ENCODE data around the gene TMOD1.

- TF ChIP-seq NR2C2 (CRISPR knock-in tag; IDR thresholded peaks at IDR 0.05) (no peak), CTCF (IDR thresholded peaks at IDR 0.05) (no peak), JUN (CRISPR knock-in tag; IDR thresholded peaks at IDR 0.05) (no peak), ATF2 (CRISPR knock-in tag; IDR thresholded peaks at IDR 0.05; ENCODE audit: borderline replicate concordance, low read depth) (no peak), ATF3 (CRISPR knock-in tag; conservative IDR thresholded peaks at IDR 0.05) (no peak), NFYB (CRISPR knock-in tag; conservative IDR thresholded peaks at IDR 0.05; ENCODE audit: low read depth) (no peak), SMAD3 (CRISPR knock-in tag; IDR thresholded peaks at IDR 0.05; ENCODE audit: borderline replicate concordance) (no peak), SP1 (CRISPR knock-in tag; conservative IDR thresholded peaks at IDR 0.05) (no peak), ZMAT4 (CRISPR knock-in tag; IDR thresholded peaks at IDR 0.05) (no peak), ZNF512 (CRISPR knock-in tag; IDR thresholded peaks at IDR 0.05; ENCODE audit: borderline replicate concordance) (no peak), E2F4 (CRISPR knock-in tag; IDR thresholded peaks at IDR 0.05; ENCODE audit: borderline replicate concordance, low read depth) (no peak), TEAD4 (CRISPR knock-in tag; IDR thresholded peaks at IDR 0.05) (no peak)
Measured at GRCh38 chr9:97512966-97513560, 11.6 kb downstream of the TMOD1 start.

All from WTC11 (cell line).